SK-MEL-5 (cell line): ENCODE measurements around the gene ATP10B. TPM values are rescaled to one million over a fixed set of nuclear protein-coding genes. Genes with fewer than 3 reads are reported as not detected.
"Not testable (repeated sequence)": the region's sequence is repeated elsewhere in the genome, so short reads cannot be mapped to it uniquely, and the experiment has no call there.

Source experiments
- DNase-seq: peaks from one replicate; pipeline ENCODE4 v3.0.0-alpha.2; 2016; ENCODE audit warnings: low read depth, low spot score
- in situ Hi-C: cut with HindIII; loops from 2 replicates; pipeline ENCODE4 v1.10.0; 2016; ENCODE audit warnings: low sequenced_read_pairs, high pct_unique_total_duplicates, low pct_unique_long_range_greater_than_20kb
- total RNA-seq: library from RNA; depleted of rRNA; stranded (reverse); fragments of >200 nt; shearing (Covaris generic); gene quantifications from 2 replicates; pipeline ENCODE4 v1.2.3, GENCODE V29; 2014

The ATP10B gene
- total RNA-seq, 1 experiment from 2014 or later: 4.3 TPM

- in situ Hi-C loops: no loop called here
- DNase-seq: no peak
Observed at GRCh38 chr5:160835818-160836528, 16.0 kb downstream of the ATP10B start.

DNA sequence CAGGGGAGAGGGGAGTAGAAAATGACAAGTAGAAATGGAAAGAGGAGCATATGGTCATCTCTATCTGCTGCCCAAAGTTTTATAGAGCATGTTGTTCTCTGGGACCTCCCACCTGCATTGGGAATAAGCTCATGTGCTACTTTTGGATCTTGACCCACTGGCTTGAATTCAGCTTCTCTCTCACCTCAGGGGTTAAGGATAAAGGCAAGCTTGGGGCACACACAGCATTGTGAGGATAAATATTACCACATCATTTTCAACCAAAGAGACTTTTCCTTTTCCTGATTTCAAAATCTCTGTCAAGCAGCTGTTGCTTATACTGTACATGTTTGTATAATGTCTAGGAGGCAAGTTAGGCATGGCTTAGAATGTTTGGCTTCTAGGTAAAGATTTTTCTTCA is 16.6 kb downstream of the ATP10B start:
- no peak for DNase-seq
- in situ Hi-C loops: no loop called here

GRCh38 chr5:160833806-160834205 is 18.2 kb downstream of the ATP10B start:
- in situ Hi-C loops: no loop called here

GRCh38 chr5:160831801-160832200 is 20.2 kb downstream of the ATP10B start:
- in situ Hi-C loops: no loop called here

More at GRCh38 chr5:160833806-160834205, 18.2 kb downstream of the ATP10B start:
- DNase-seq: no peak

GRCh38 chr5:160824301-160825001 is 27.6 kb downstream of the ATP10B start:
- in situ Hi-C loops: no loop called here
- DNase-seq: no peak

More at GRCh38 chr5:160831801-160832200, 20.2 kb downstream of the ATP10B start:
- DNase-seq: peak; percentile 57

DNA sequence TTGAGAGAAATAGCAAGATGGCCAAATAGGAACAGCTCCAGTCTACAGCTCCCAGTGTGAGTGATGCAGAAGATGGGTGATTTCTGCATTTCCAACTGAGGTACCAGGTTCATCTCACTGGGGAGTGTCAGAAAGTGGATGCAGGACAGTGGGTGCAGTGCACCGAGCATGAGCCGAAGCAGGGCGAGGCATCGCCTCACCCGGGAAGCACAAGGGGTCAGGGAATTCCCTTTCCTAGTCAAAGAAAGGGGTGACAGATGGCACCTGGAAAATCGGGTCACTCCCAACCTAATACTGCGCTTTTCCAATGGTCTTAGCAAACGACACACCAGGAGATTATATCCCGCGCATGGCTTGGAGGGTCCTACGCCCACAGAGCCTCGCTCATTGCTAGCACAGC is 39.0 kb downstream of the ATP10B start:
- in situ Hi-C loops, DNase-seq: not testable (repeated sequence)

- no peak for DNase-seq
- in situ Hi-C loops: no loop called here
Observed at GRCh38 chr5:160805376-160805775, 46.6 kb downstream of the ATP10B start.

GRCh38 chr5:160802592-160802991 is 49.4 kb downstream of the ATP10B start:
- in situ Hi-C loops: no loop called here
- DNase-seq: peak; percentile 45

- in situ Hi-C loops: no loop called here
Observed at GRCh38 chr5:160800375-160801275, 51.4 kb downstream of the ATP10B start.

GRCh38 chr5:160799184-160799583 is 52.8 kb downstream of the ATP10B start:
- in situ Hi-C loops: no loop called here
- DNase-seq: no peak

More at GRCh38 chr5:160800375-160801275, 51.4 kb downstream of the ATP10B start:
- DNase-seq: no peak

- in situ Hi-C loops: no loop called here
- no peak for DNase-seq
Observed at GRCh38 chr5:160797020-160797419, 55.0 kb downstream of the ATP10B start.

DNA sequence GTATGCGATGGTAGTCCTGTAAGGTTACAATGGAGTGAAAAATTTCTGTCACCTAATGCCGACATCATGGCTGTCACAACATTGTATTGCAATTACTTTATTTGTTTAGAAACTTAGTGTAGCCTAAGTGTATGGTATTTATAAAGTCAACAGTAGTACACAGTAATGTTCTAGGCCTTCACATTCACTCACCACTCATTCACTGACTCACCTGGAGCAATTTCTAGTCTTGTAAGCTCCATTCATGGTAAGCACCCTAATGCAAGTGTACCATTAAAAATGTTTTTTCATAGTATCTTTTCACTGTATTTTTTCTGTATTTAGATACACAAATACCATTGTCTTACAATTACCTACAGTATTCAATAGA is 58.5 kb downstream of the ATP10B start:
- in situ Hi-C loops: no loop called here

DNA sequence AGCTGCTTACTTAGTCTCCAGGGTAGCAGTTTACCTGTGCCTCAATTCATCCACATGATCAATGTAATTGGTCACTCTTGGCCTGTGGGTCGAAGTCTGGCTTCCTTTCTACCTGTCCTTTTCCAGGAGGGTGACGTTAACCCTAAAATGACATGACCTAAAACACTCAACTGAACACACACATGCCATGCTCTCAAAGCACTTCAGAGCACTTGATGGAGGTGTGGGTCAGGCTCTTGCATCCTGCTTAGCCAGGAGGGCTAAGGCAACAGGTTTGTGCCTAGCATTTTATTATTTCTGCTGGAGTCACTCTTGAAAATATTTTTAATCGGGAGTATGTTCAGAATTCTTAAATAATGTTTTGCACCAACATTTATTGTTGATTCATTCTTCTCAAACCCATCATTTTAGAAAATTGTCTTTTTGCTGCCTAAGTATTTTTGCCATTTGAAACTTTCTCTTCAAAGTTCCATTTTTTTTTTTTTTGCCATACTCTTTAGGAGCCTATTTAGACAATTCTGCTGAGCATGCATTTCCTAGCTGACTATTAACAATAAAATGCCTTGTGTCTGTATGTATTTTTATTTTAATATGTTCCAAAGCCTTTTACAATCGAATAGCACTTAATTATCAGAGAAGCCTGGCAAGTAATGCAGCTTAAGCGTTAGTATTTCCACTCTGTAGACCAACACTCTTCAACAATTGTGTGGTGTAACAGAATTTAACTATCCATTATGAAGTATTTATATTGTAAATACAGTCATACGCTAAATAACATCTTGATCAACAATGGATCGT is 59.1 kb downstream of the ATP10B start:
- no peak for DNase-seq
- in situ Hi-C loops: no loop called here

More for the DNA sequence above, 58.5 kb downstream of the ATP10B start:
- DNase-seq: no peak

- DNase-seq: no peak
- in situ Hi-C loops: no loop called here
Observed at GRCh38 chr5:160792281-160792680, 59.7 kb downstream of the ATP10B start.

DNA sequence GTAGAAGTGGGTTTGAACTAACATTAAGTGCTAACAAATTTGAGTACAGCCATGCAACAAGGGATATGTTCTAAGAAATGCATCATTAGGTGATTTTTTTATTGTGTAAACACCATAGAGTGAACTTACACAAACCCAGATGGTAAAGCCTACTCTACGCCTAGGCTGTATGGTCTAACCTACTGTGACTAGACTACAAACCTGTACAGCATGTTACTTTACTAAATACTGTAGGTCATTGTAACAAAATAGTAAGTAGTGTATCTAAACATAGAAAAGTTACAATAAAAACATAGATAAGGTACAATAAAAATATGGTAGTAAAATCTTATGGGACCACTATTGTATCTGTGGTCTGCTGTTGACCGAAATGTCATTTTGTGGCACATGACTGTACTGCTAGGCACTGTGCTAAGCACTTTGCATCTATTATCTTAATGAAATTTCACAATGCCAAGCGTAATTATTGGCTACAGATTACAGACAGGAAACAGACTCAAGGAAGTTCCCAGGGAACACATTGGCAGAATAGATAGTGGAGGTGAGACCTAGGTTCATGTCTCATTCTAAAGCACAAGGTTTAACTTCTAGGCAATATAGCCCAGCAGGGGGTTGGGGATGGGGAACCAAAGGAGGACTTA is 62.7 kb downstream of the ATP10B start:
- no peak for DNase-seq
- in situ Hi-C loops: no loop called here

- no peak for DNase-seq
- in situ Hi-C loops: no loop called here
Observed at GRCh38 chr5:160788102-160788660, 63.8 kb downstream of the ATP10B start.

GRCh38 chr5:160787240-160787639 is 64.8 kb downstream of the ATP10B start:
- in situ Hi-C loops: no loop called here
- peak; percentile 42 for DNase-seq
